Measurements from ENCODE around the gene GRM8. TPM values are rescaled to one million over a fixed set of nuclear protein-coding genes. Genes with fewer than 3 reads are reported as not detected.
A peak's percentile ranks its signal among the peaks of the same experiment; 100 is the strongest.

Gene GRM8
- not detected for total RNA-seq

GRCh38 chr7:127252778-127253280 is at the start of gene GRM8:
Gene GRM8 (minus strand): TSS chr7:127252941.
- CTCF ChIA-PET, result interaction anchor here (1.3 to 3.0 kb wide), 4 partner anchors 10 to 450 kb away, joined by 3 to 10 read pairs (median 8); no protein-coding TSS in a partner anchor
- peak within 1 kb of the TSS; percentile 74 for H3K4me3 Mint-ChIP-seq
- DNase-seq, result no peak
- peak within 1 kb of the TSS; percentile 33 for H3K27ac Mint-ChIP-seq
- H3K27me3 Mint-ChIP-seq, result peaks cover 78% of the 10 kb centered on the region
- no peaks in the 10 kb centered on the region for H3K9me3 Mint-ChIP-seq (ENCODE audit: low read depth)
- H3K4me1 Mint-ChIP-seq, result peaks cover 11% of the 10 kb centered on the region
- no peaks in the 10 kb centered on the region for H3K36me3 Mint-ChIP-seq
- ATAC-seq, result peak; percentile 14

DNA sequence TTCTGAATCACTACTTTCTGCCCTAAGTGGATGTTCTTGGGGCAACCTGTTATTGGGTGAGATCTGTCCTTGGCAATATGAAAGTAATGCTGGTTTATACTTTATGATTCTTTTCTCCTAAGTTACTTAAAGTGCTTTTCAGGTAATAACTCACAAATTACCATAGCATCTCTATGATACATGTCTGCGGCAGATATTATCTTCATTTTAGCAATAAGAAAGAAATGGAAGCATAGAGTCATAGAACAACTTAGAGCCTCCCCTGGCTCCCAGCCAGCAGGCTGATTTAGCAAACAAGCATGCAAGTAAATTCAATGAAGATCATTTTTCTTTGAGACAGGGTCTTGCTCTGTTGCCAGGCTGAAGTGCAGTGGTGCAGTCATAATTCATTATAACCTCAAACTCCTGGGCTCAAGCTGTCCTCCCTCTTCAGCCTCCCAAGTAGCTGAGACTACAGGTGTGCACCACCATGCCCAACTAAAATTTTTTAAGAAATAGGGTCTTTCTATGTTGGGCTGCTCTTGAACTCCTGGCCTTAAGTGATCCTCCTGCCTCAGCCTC is 38.1 kb upstream of the GRM8 start:
- CTCF ChIA-PET, result no interaction called here
- no peak overlapping the region for H3K4me3 Mint-ChIP-seq
- H3K36me3 Mint-ChIP-seq, result no peaks in the 10 kb centered on the region
- H3K4me1 Mint-ChIP-seq, result no peaks in the 10 kb centered on the region
- H3K9me3 Mint-ChIP-seq (ENCODE audit: low read depth), result no peaks in the 10 kb centered on the region
- no peak overlapping the region for H3K27ac Mint-ChIP-seq
- peaks cover 19% of the 10 kb centered on the region for H3K27me3 Mint-ChIP-seq
- DNase-seq (no peak), ATAC-seq (no peak)

DNA sequence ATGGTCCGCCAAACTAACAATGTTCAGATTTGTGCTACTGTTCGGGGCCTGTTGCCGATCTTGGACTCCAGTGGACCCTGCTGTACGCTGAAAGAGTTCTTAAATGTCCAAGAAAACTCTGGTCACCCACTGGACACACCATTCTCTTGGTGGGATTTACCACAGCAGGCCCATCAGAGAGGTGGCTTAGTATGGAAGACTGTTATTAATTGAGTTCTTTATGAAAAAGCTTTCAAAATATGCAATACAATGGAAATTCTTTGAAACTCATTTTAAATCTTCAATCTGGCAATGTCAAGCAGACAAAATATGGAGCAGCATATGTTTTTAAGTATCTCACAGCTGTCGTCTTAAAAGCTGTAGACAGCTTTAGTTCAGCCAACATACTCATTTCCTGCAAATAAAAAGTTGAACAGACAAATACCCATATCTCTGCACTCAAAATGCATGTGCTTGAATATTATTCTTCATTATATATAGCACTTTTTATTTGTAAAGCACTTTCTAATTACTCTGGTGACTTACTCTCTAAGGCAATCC is 37.4 kb upstream of the GRM8 start:
- ATAC-seq (no peak), DNase-seq (no peak)
- peaks cover 21% of the 10 kb centered on the region for H3K27me3 Mint-ChIP-seq
- H3K4me1 Mint-ChIP-seq, result no peaks in the 10 kb centered on the region
- H3K27ac Mint-ChIP-seq, result no peak overlapping the region
- no peak overlapping the region for H3K4me3 Mint-ChIP-seq
- no peaks in the 10 kb centered on the region for H3K9me3 Mint-ChIP-seq (ENCODE audit: low read depth)
- CTCF ChIA-PET, result no interaction called here
- H3K36me3 Mint-ChIP-seq, result no peaks in the 10 kb centered on the region

- H3K4me1 Mint-ChIP-seq, result no peaks in the 10 kb centered on the region
- H3K36me3 Mint-ChIP-seq, result no peaks in the 10 kb centered on the region
- no peak overlapping the region for H3K27ac Mint-ChIP-seq
- ATAC-seq (no peak), DNase-seq (no peak)
- H3K9me3 Mint-ChIP-seq (ENCODE audit: low read depth), result no peaks in the 10 kb centered on the region
- peaks cover 20% of the 10 kb centered on the region for H3K27me3 Mint-ChIP-seq
- H3K4me3 Mint-ChIP-seq, result no peak overlapping the region
- CTCF ChIA-PET, result no interaction called here
Observed at GRCh38 chr7:127287133-127287532, 34.4 kb upstream of the GRM8 start.

DNA sequence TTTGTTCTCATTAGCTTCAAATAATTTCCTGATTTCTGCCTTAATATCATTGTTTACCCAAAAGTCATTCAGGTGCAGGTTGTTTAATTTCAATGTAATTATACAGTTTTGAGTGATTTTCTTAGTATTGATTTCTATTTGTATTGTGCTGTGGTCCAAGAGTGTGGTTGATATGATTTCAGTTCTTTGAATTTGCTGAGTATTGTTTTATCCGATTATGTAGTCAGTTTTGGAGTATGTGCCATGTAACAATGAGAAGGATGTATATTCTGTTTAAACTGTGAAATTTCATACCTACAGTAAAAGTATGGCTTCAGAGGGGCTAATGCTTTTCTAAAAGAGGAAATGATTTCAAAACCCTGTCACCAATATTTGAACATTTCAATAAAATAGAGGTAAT is 17.4 kb upstream of the GRM8 start:
- Mint-ChIP-seq H3K36me3 (no peaks in the 10 kb centered on the region), H3K27ac (no peak overlapping the region), H3K27me3 (peaks cover 41% of the 10 kb centered on the region), H3K4me1 (no peaks in the 10 kb centered on the region), H3K4me3 (no peak overlapping the region), H3K9me3 (ENCODE audit: low read depth) (no peaks in the 10 kb centered on the region)
- CTCF ChIA-PET, result interaction anchor here (0.8 kb wide), 1 partner anchor 13 kb away, joined by 3 read pairs; no protein-coding TSS in a partner anchor
- DNase-seq (no peak), ATAC-seq (no peak)

GRCh38 chr7:127266047-127266446 is 13.3 kb upstream of the GRM8 start:
- no peaks in the 10 kb centered on the region for H3K4me1 Mint-ChIP-seq
- no peak overlapping the region for H3K4me3 Mint-ChIP-seq
- H3K27ac Mint-ChIP-seq, result no peak overlapping the region
- no peaks in the 10 kb centered on the region for H3K36me3 Mint-ChIP-seq
- ATAC-seq, result no peak
- H3K27me3 Mint-ChIP-seq, result peaks cover 66% of the 10 kb centered on the region
- CTCF ChIA-PET, result no interaction called here
- DNase-seq, result no peak
- H3K9me3 Mint-ChIP-seq (ENCODE audit: low read depth), result no peaks in the 10 kb centered on the region

GRCh38 chr7:127264219-127264618 is 11.5 kb upstream of the GRM8 start:
- peaks cover 4% of the 10 kb centered on the region for H3K9me3 Mint-ChIP-seq (ENCODE audit: low read depth)
- DNase-seq (no peak), ATAC-seq (no peak)
- no peak overlapping the region for H3K27ac Mint-ChIP-seq
- no peak overlapping the region for H3K4me3 Mint-ChIP-seq
- CTCF ChIA-PET, result no interaction called here
- H3K4me1 Mint-ChIP-seq, result no peaks in the 10 kb centered on the region
- peaks cover 2% of the 10 kb centered on the region for H3K36me3 Mint-ChIP-seq
- H3K27me3 Mint-ChIP-seq, result peaks cover 65% of the 10 kb centered on the region

- CTCF ChIA-PET, result no interaction called here
- Mint-ChIP-seq H3K27me3 (peaks cover 65% of the 10 kb centered on the region), H3K4me3 (no peak overlapping the region), H3K4me1 (no peaks in the 10 kb centered on the region), H3K27ac (no peak overlapping the region), H3K36me3 (peaks cover 2% of the 10 kb centered on the region), H3K9me3 (ENCODE audit: low read depth) (peaks cover 6% of the 10 kb centered on the region)
- DNase-seq (no peak), ATAC-seq (no peak)
Observed at GRCh38 chr7:127258111-127258510, 5.4 kb upstream of the GRM8 start.

GRCh38 chr7:127257086-127257485 is 4.3 kb upstream of the GRM8 start:
- peaks cover 61% of the 10 kb centered on the region for H3K27me3 Mint-ChIP-seq

GRCh38 chr7:127256041-127256725 is 3.4 kb upstream of the GRM8 start:
- H3K27ac Mint-ChIP-seq, result no peak overlapping the region
- H3K36me3 Mint-ChIP-seq, result peaks cover 2% of the 10 kb centered on the region
- CTCF ChIA-PET, result interaction anchor here (1.2 kb wide), 1 partner anchor 11 kb away, joined by 3 read pairs; no protein-coding TSS in a partner anchor
- no peak for DNase-seq
- peaks cover 6% of the 10 kb centered on the region for H3K9me3 Mint-ChIP-seq (ENCODE audit: low read depth)
- H3K4me1 Mint-ChIP-seq, result peaks cover 7% of the 10 kb centered on the region
- ATAC-seq, result no peak
- no peak overlapping the region for H3K4me3 Mint-ChIP-seq
- peaks cover 61% of the 10 kb centered on the region for H3K27me3 Mint-ChIP-seq

More at GRCh38 chr7:127257086-127257485, 4.3 kb upstream of the GRM8 start:
- ATAC-seq (no peak), DNase-seq (no peak)
- peaks cover 6% of the 10 kb centered on the region for H3K9me3 Mint-ChIP-seq (ENCODE audit: low read depth)
- no peak overlapping the region for H3K4me3 Mint-ChIP-seq
- CTCF ChIA-PET, result no interaction called here
- H3K36me3 Mint-ChIP-seq, result peaks cover 2% of the 10 kb centered on the region
- H3K4me1 Mint-ChIP-seq, result peaks cover 4% of the 10 kb centered on the region
- no peak overlapping the region for H3K27ac Mint-ChIP-seq

GRCh38 chr7:127254163-127254684 is 1.5 kb upstream of the GRM8 start:
- ATAC-seq, result no peak

GRCh38 chr7:127253281-127254162 is 781 bp upstream of the GRM8 start:
- Mint-ChIP-seq H3K4me3 (peak overlapping the region; percentile 74), H3K27me3 (peaks cover 75% of the 10 kb centered on the region), H3K4me1 (peaks cover 11% of the 10 kb centered on the region), H3K27ac (no peak overlapping the region), H3K9me3 (ENCODE audit: low read depth) (no peaks in the 10 kb centered on the region), H3K36me3 (no peaks in the 10 kb centered on the region)
- CTCF ChIA-PET, result interaction anchor here (0.8 to 2.4 kb wide), 15 partner anchors 8 to 450 kb away, joined by 3 to 10 read pairs (median 4); no protein-coding TSS in a partner anchor
- peak; percentile 81 for ATAC-seq
- peak; percentile 63 for DNase-seq

More at GRCh38 chr7:127254163-127254684, 1.5 kb upstream of the GRM8 start:
- Mint-ChIP-seq H3K4me1 (peaks cover 11% of the 10 kb centered on the region), H3K27ac (no peak overlapping the region), H3K4me3 (peak overlapping the region; percentile 74), H3K36me3 (no peaks in the 10 kb centered on the region), H3K9me3 (ENCODE audit: low read depth) (peaks cover 2% of the 10 kb centered on the region), H3K27me3 (peaks cover 72% of the 10 kb centered on the region)
- CTCF ChIA-PET, result interaction anchor here (0.8 to 2.4 kb wide), 15 partner anchors 9 to 451 kb away, joined by 3 to 10 read pairs (median 4); no protein-coding TSS in a partner anchor
- no peak for DNase-seq

- ATAC-seq, result no peak
- DNase-seq, result no peak
- Mint-ChIP-seq H3K4me1 (peaks cover 11% of the 10 kb centered on the region), H3K4me3 (peak overlapping the region; percentile 65), H3K27ac (no peak overlapping the region), H3K27me3 (peaks cover 78% of the 10 kb centered on the region), H3K36me3 (no peaks in the 10 kb centered on the region), H3K9me3 (ENCODE audit: low read depth) (no peaks in the 10 kb centered on the region)
- CTCF ChIA-PET, result interaction anchor here (3.0 kb wide), 1 partner anchor 449 kb away, joined by 8 read pairs; no protein-coding TSS in a partner anchor
Observed at GRCh38 chr7:127252377-127252713, 396 bp downstream of the GRM8 start.

Data from activated CD8-positive, alpha-beta memory T cell treated with anti-CD3 and anti-CD28 coated beads, Interleukin-2, amount 10 ng/mL, durations not matched to agents 7 days and 5 days (primary cell).